Tibial nerve (tissue), 4 donors: Measurements from ENCODE around the gene HACE1. TPM values are rescaled to one million over a fixed set of nuclear protein-coding genes. Genes with fewer than 3 reads are reported as not detected.

Source experiments
- DNase-seq, 2 donors: peaks; one replicate each; pipeline ENCODE4 v3.0.0-alpha.2; 2019; ENCODE audit warnings: low spot score in 2 of 2
- H3K27ac ChIP-seq, 4 donors: fragments of 200-600 bp; sonication (generic) in 3 of 4; one replicate each; pipeline ENCODE4 v1.5.1; 2017 to 2019; ENCODE audit warnings: mild to moderate bottlenecking in 1 of 4
- H3K27me3 ChIP-seq, 2 donors: fragments of 200-600 bp; sonication (generic) in 1 of 2; one replicate each; pipeline versions ENCODE4 v1.5.1 to v1.6.0; 2017 to 2019
- H3K36me3 ChIP-seq, 3 donors: fragments of 200-600 bp; sonication (generic); one replicate each; pipeline ENCODE4 v1.5.1; 2018 to 2019
- H3K4me1 ChIP-seq, 4 donors: fragments of 200-600 bp; sonication (generic) in 3 of 4; one replicate each; pipeline ENCODE4 v1.5.1; 2017 to 2019
- H3K4me3 ChIP-seq, 4 donors: fragments of 200-600 bp; sonication (generic) in 3 of 4; one replicate each; pipeline ENCODE4 v1.5.1; 2017 to 2019; ENCODE audit warnings: mild to moderate bottlenecking in 1 of 4, moderate library complexity in 1 of 4
- H3K9me3 ChIP-seq, 4 donors: fragments of 200-600 bp; sonication (generic) in 3 of 4; one replicate each; pipeline ENCODE4 v1.5.1; 2017 to 2019
- EP300 ChIP-seq, 2 donors: sonication (generic); formaldehyde crosslinking; IDR thresholded peaks; one replicate each; pipeline ENCODE4 v1.6.1; 2017; ENCODE audit warnings: antibody characterized with exemption in 2 of 2, mild to moderate bottlenecking in 1 of 2
- POLR2A ChIP-seq, 2 donors: fragments of 450-650 bp; IDR thresholded peaks; one replicate each; pipeline ENCODE4 v1.6.1; 2017; ENCODE audit warnings: antibody characterized with exemption in 2 of 2, mild to moderate bottlenecking in 2 of 2, moderate library complexity in 2 of 2
- WGBS, 2 donors: methylation state at CpG; one replicate each; pipeline ENCODE4 v1.1.5; 2018; 5-methylcytosine and 5-hydroxymethylcytosine counted together
- total RNA-seq, 4 donors: library from RNA; depleted of rRNA; stranded (reverse); fragments of >200 nt; gene quantifications; one replicate each; pipeline ENCODE4 v1.1.0, GENCODE V29; 2016
- TF ChIP-seq, protein P1 (sequence below), 5 experiments: fragments of 200-600 bp in 3 of 5; fragments of 450-650 bp in 2 of 5; sonication (generic) in 3 of 5; IDR thresholded peaks; one replicate each; pipeline ENCODE4 v1.5.1; 2016 to 2019; ENCODE audit warnings: antibody characterized with exemption in 5 of 5, mild to moderate bottlenecking in 3 of 5, moderate library complexity in 2 of 5

Gene HACE1
- total RNA-seq, 4 donors from 2014 or later = 26.2 to 37.5 (median 28.7) TPM

DNA sequence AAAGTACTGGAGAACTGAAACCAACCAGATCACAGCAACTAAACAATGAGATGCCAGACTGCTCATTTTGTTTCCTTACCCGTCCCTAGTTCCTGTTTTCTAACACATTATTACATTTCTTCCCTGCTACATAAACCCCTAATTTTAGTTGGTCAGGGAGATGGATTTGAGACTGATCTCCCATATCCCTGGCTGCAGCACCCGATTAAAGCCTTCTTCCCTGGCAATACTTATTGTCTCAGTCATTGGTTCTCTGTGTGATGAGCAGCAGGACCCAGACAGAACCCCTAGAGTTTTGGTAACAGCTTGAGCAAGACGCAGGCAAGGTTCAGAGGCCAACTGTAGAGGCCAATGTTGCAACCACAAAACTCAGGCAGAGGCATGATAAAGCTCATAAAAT lies 28.3 kb upstream of the HACE1 start:
- DNase-seq = no peak
- no peaks in the 10 kb centered on the region for H3K36me3 ChIP-seq
- no peak overlapping the region for H3K27ac ChIP-seq
- WGBS, 2 donors = 69 to 77% methylated on average over 3 of the region's 3 CpGs
- H3K4me1 ChIP-seq = no peaks in the 10 kb centered on the region
- peaks cover 0 to 12% (median 0%) of the 10 kb centered on the region in 4 donors for H3K9me3 ChIP-seq
- no peak overlapping the region for H3K4me3 ChIP-seq
- TF ChIP-seq POLR2A (IDR thresholded peaks at IDR 0.05) (no peak), EP300 (IDR thresholded peaks at IDR 0.05) (no peak)
- no peaks in the 10 kb centered on the region for H3K27me3 ChIP-seq

- H3K36me3 ChIP-seq = no peaks in the 10 kb centered on the region
- no peak overlapping the region for H3K4me3 ChIP-seq
- no peak for DNase-seq
- H3K27me3 ChIP-seq = no peaks in the 10 kb centered on the region
- no peak overlapping the region for H3K27ac ChIP-seq
- H3K9me3 ChIP-seq = peaks cover 0 to 12% (median 0%) of the 10 kb centered on the region in 4 donors
- WGBS, 2 donors = 51 to 58% methylated on average over 7 of the region's 7 CpGs
- TF ChIP-seq, protein P1, sequence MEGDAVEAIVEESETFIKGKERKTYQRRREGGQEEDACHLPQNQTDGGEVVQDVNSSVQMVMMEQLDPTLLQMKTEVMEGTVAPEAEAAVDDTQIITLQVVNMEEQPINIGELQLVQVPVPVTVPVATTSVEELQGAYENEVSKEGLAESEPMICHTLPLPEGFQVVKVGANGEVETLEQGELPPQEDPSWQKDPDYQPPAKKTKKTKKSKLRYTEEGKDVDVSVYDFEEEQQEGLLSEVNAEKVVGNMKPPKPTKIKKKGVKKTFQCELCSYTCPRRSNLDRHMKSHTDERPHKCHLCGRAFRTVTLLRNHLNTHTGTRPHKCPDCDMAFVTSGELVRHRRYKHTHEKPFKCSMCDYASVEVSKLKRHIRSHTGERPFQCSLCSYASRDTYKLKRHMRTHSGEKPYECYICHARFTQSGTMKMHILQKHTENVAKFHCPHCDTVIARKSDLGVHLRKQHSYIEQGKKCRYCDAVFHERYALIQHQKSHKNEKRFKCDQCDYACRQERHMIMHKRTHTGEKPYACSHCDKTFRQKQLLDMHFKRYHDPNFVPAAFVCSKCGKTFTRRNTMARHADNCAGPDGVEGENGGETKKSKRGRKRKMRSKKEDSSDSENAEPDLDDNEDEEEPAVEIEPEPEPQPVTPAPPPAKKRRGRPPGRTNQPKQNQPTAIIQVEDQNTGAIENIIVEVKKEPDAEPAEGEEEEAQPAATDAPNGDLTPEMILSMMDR (IDR thresholded peaks at IDR 0.05) = no peak
- no peak for TF ChIP-seq POLR2A (IDR thresholded peaks at IDR 0.05)
- TF ChIP-seq EP300 (IDR thresholded peaks at IDR 0.05) = no peak
- H3K4me1 ChIP-seq = no peaks in the 10 kb centered on the region
Observed at GRCh38 chr6:104887350-104887749, 27.6 kb upstream of the HACE1 start.

GRCh38 chr6:104885518-104886043 lies 25.9 kb upstream of the HACE1 start:
- Histone ChIP-seq H3K27ac (no peak overlapping the region), H3K4me3 (no peak overlapping the region), H3K36me3 (no peaks in the 10 kb centered on the region), H3K4me1 (no peaks in the 10 kb centered on the region), H3K27me3 (no peaks in the 10 kb centered on the region), H3K9me3 (peaks cover 0 to 12% (median 0%) of the 10 kb centered on the region in 4 donors)
- 58 to 71% methylated on average over 17 of the region's 19 CpGs for WGBS, 2 donors
- no peak for DNase-seq
- TF ChIP-seq EP300 (IDR thresholded peaks at IDR 0.05) = no peak
- TF ChIP-seq POLR2A (IDR thresholded peaks at IDR 0.05) = no peak
- TF ChIP-seq, protein P1 (IDR thresholded peaks at IDR 0.05) = no peak

GRCh38 chr6:104884867-104885517 lies 25.3 kb upstream of the HACE1 start:
- Histone ChIP-seq H3K27ac (no peak overlapping the region), H3K27me3 (no peaks in the 10 kb centered on the region), H3K36me3 (no peaks in the 10 kb centered on the region), H3K4me1 (no peaks in the 10 kb centered on the region), H3K4me3 (no peak overlapping the region), H3K9me3 (peaks cover 0 to 12% (median 0%) of the 10 kb centered on the region in 4 donors)
- WGBS, 2 donors = 31 to 36% methylated on average over 12 of the region's 12 CpGs
- TF ChIP-seq POLR2A (IDR thresholded peaks at IDR 0.05) (no peak), EP300 (IDR thresholded peaks at IDR 0.05) (no peak)
- TF ChIP-seq, protein P1 (IDR thresholded peaks at IDR 0.05) = no peak
- no peak for DNase-seq

DNA sequence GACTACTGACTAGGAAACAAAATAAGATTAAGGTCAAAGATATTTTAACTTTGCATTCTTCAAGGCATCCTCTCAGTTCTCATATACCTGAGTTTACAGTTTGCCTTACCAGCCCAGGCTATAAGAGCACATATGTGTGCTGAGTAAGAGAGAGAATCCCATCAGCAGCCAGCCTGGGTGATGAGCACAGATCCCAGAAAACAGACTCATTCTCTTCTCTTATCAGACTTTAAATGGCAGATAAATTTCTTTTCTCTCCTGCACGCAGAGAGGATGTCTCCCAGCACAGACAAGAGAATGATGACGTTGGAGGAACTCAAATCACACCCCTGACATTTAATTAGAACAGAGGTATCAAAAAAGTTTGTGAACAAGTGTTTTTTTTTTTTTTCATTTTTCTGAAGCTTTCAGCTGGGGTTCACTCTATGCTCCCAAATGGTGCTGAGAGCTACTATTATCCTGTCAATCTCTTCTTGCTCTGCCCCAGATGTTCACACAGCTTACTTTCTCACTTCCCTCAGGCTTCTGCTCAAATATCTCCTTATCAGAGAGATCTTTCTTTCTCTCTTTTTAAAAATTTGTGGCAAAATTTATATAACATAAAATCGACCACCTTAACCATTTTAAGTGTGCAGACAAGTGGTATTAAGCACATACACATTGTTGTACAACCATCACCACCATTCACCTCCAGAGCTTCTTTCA lies 22.4 kb upstream of the HACE1 start:
- Histone ChIP-seq H3K4me3 (no peak overlapping the region), H3K9me3 (no peaks in the 10 kb centered on the region), H3K4me1 (no peaks in the 10 kb centered on the region), H3K27me3 (no peaks in the 10 kb centered on the region), H3K27ac (no peak overlapping the region), H3K36me3 (no peaks in the 10 kb centered on the region)
- TF ChIP-seq POLR2A (IDR thresholded peaks at IDR 0.05) = no peak
- TF ChIP-seq EP300 (IDR thresholded peaks at IDR 0.05) = no peak
- no peak for DNase-seq
- 56 to 65% methylated on average over 3 of the region's 3 CpGs for WGBS, 2 donors

- WGBS, 2 donors = 67 to 73% methylated on average over 3 of the region's 3 CpGs
Observed at GRCh38 chr6:104862456-104862855, 2.7 kb upstream of the HACE1 start.

More at GRCh38 chr6:104862456-104862855, 2.7 kb upstream of the HACE1 start:
- no peak overlapping the region for H3K27ac ChIP-seq
- peaks cover 0 to 3% of the 10 kb centered on the region in 2 donors for H3K27me3 ChIP-seq
- TF ChIP-seq POLR2A (IDR thresholded peaks at IDR 0.05) = no peak
- TF ChIP-seq, protein P1 (IDR thresholded peaks at IDR 0.05) = no peak
- TF ChIP-seq EP300 (IDR thresholded peaks at IDR 0.05) = no peak
- no peaks in the 10 kb centered on the region for H3K36me3 ChIP-seq
- H3K4me1 ChIP-seq = peaks cover 0 to 17% (median 0%) of the 10 kb centered on the region in 4 donors
- H3K9me3 ChIP-seq = no peaks in the 10 kb centered on the region
- DNase-seq = no peak
- no peak overlapping the region for H3K4me3 ChIP-seq
